HL-60 (cell line): ENCODE results near the gene MYO1D.
"Not testable (repeated sequence)": the region's sequence is repeated elsewhere in the genome, so short reads cannot be mapped to it uniquely, and the experiment has no call there.

Source experiments
- DNase-seq, 2 experiments: peaks; one replicate each; pipeline ENCODE4 v3.0.0-alpha.2; 2010 to 2020; ENCODE audit warnings: low read depth in 1 of 2, low spot score in 1 of 2
- H3K27ac ChIP-seq: fragments of 250-450 bp; sonication (Bioruptor Pico); replicated peaks from 2 replicates; pipeline ENCODE4 v1.5.1; 2020; ENCODE audit warnings: mild to moderate bottlenecking, moderate library complexity
- H3K27me3 ChIP-seq: fragments of 250-450 bp; sonication (Bioruptor Pico); 2 replicates; pipeline ENCODE4 v1.5.1; 2021; ENCODE audit warnings: mild to moderate bottlenecking, moderate library complexity; ENCODE audit not compliant: insufficient read depth, poor library complexity, severe bottlenecking
- H3K4me3 ChIP-seq: replicated peaks from 2 replicates; pipeline ENCODE4 v1.5.1; 2011; ENCODE audit warnings: mild to moderate bottlenecking, control low read depth, low read length; ENCODE audit not compliant: insufficient read depth
- GABPA ChIP-seq: IDR thresholded peaks from 2 replicates; pipeline ENCODE4 v1.6.1; 2012; ENCODE audit warnings: low read depth
- POLR2AphosphoS5 ChIP-seq: IDR thresholded peaks from 2 replicates; pipeline ENCODE4 v1.6.1; 2012; ENCODE audit warnings: low read depth
- SPI1 ChIP-seq: IDR thresholded peaks from 2 replicates; pipeline ENCODE4 v1.6.1; 2012; ENCODE audit warnings: low read depth, mild to moderate bottlenecking, borderline replicate concordance
- TF ChIP-seq, protein P1 (sequence below): IDR thresholded peaks from one replicate; pipeline ENCODE4 v1.5.1; 2011; ENCODE audit warnings: low read length, control low read depth, inconsistent platforms; ENCODE audit not compliant: insufficient read depth
- TF ChIP-seq, protein P2 (sequence below): IDR thresholded peaks from 2 replicates; pipeline ENCODE4 v1.6.1; 2012; ENCODE audit warnings: low read depth; ENCODE audit not compliant: insufficient replicate concordance

Gene MYO1D

DNA sequence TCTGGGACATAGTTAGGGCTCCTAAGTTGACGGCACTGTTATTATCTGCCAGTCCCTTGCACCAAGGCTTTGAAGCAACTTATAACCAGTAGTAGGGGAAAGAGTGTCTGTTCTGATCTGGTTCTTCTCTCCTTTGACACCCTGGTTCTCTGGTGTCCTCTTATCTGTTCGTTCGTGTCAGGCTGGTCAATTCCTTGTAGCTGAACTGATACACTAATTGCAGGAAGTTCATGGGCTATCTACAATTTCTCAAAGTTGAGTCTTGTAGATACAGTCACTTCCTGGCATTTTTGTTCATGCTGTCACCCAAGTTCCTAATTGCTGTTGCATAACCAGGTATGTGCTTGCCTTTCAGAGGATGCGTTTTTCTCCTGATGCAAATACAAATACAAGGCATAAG is 17.3 kb upstream of the MYO1D start:
- TF ChIP-seq, protein P1, sequence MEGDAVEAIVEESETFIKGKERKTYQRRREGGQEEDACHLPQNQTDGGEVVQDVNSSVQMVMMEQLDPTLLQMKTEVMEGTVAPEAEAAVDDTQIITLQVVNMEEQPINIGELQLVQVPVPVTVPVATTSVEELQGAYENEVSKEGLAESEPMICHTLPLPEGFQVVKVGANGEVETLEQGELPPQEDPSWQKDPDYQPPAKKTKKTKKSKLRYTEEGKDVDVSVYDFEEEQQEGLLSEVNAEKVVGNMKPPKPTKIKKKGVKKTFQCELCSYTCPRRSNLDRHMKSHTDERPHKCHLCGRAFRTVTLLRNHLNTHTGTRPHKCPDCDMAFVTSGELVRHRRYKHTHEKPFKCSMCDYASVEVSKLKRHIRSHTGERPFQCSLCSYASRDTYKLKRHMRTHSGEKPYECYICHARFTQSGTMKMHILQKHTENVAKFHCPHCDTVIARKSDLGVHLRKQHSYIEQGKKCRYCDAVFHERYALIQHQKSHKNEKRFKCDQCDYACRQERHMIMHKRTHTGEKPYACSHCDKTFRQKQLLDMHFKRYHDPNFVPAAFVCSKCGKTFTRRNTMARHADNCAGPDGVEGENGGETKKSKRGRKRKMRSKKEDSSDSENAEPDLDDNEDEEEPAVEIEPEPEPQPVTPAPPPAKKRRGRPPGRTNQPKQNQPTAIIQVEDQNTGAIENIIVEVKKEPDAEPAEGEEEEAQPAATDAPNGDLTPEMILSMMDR, result no peak
- TF ChIP-seq POLR2AphosphoS5, result no peak
- TF ChIP-seq GABPA, result no peak
- TF ChIP-seq, protein P2, sequence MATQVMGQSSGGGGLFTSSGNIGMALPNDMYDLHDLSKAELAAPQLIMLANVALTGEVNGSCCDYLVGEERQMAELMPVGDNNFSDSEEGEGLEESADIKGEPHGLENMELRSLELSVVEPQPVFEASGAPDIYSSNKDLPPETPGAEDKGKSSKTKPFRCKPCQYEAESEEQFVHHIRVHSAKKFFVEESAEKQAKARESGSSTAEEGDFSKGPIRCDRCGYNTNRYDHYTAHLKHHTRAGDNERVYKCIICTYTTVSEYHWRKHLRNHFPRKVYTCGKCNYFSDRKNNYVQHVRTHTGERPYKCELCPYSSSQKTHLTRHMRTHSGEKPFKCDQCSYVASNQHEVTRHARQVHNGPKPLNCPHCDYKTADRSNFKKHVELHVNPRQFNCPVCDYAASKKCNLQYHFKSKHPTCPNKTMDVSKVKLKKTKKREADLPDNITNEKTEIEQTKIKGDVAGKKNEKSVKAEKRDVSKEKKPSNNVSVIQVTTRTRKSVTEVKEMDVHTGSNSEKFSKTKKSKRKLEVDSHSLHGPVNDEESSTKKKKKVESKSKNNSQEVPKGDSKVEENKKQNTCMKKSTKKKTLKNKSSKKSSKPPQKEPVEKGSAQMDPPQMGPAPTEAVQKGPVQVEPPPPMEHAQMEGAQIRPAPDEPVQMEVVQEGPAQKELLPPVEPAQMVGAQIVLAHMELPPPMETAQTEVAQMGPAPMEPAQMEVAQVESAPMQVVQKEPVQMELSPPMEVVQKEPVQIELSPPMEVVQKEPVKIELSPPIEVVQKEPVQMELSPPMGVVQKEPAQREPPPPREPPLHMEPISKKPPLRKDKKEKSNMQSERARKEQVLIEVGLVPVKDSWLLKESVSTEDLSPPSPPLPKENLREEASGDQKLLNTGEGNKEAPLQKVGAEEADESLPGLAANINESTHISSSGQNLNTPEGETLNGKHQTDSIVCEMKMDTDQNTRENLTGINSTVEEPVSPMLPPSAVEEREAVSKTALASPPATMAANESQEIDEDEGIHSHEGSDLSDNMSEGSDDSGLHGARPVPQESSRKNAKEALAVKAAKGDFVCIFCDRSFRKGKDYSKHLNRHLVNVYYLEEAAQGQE, result no peak
- TF ChIP-seq SPI1, result no peak
- DNase-seq, result no peak
- Histone ChIP-seq H3K27ac (no peak overlapping the region), H3K27me3 (peaks cover 5% of the 10 kb centered on the region), H3K4me3 (no peak overlapping the region)

DNA sequence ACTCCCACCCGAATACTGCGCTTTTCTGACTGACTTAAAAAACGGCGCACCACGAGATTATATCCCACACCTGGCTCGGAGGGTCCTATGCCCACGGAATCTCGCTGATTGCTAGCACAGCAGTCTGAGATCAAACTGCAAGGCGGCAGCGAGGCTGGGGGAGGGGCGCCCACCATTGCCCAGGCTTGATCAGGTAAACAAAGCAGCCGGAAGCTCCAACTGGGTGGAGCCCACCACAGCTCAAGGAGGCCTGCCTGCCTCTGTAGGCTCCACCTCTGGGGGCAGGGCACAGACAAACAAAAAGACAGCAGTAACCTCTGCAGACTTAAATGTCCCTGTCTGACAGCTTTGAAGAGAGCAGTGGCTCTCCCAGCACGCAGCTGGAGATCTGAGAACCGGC is 10.5 kb upstream of the MYO1D start:
- DNase-seq, H3K27ac ChIP-seq, H3K4me3 ChIP-seq, H3K27me3 ChIP-seq: not testable (repeated sequence)

DNA sequence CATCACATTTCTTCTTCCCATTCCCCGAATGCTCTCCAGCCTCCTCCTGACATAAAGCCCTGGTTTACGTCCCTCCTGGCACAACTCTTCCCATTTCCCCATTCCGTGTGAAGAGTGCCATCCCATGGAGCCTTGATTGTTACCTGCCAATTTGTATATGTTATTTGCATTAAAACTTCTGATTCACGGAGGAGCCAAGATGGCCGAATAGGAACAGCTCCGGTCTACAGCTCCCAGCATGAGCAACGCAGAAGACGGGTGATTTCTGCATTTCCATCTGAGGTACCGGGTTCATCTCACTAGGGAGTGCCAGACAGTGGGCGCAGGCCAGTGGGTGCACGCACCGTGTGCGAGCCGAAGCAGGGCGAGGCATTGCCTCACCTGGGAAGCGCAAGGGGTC is 10.0 kb upstream of the MYO1D start:
- not testable (repeated sequence) for H3K27me3 ChIP-seq, H3K4me3 ChIP-seq, H3K27ac ChIP-seq, DNase-seq

DNA sequence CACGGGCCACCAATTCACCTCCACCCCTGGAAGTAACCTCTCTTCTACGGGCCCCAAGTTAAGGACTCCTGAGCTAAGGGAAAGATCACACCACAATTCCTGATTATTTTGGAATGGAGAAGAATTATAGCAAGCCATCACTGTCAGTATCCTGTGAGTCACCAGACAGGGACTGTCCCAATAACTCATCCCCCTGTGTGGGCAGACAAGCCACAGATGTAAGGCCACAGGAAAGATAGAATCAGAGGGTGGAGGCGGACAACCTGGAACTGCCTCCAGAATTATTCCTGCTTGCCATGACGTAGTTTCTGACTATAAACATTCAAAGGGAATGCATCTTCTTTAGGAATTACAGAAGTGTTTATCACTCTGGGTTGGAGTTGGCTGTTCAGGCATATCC is 5.8 kb upstream of the MYO1D start:
- DNase-seq, result no peak
- H3K4me3 ChIP-seq, result no peak overlapping the region
- no peak overlapping the region for H3K27ac ChIP-seq
- peaks cover 5% of the 10 kb centered on the region for H3K27me3 ChIP-seq
- TF ChIP-seq SPI1, result no peak
- TF ChIP-seq, protein P2, result no peak
- TF ChIP-seq, protein P1, result no peak
- TF ChIP-seq POLR2AphosphoS5, result no peak
- TF ChIP-seq GABPA, result no peak

DNA sequence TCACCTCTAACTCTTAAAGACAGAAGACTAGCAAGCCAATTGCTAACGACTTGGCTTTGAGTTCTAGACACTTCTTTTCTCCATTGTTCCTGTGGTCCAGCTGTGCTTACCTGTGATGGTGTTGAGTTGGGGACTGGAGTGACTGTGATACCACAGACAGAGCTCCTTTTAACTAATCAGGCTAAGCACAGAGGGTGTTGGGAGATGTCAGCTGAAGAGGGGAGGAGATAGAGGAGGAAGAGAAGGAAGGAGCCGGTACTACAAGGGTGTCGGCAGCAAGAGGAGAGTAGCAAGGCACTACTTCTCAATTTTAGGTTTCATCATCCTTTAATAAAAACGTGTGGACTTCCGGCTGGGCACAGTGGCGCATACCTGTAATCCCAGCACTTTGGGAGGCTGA is 5.1 kb upstream of the MYO1D start:
- no peak overlapping the region for H3K4me3 ChIP-seq
- no peak overlapping the region for H3K27ac ChIP-seq
- peaks cover 5% of the 10 kb centered on the region for H3K27me3 ChIP-seq
- TF ChIP-seq, protein P2, result no peak
- no peak for TF ChIP-seq POLR2AphosphoS5
- no peak for TF ChIP-seq SPI1
- TF ChIP-seq, protein P1, result no peak
- TF ChIP-seq GABPA, result no peak
- no peak for DNase-seq
